Keratinocyte (primary cell): ENCODE measurements around the gene NAA11. TPM values are rescaled to one million over a fixed set of nuclear protein-coding genes. Genes with fewer than 3 reads are reported as not detected.

ENCODE experiments used
- DNase-seq: peaks from one replicate; pipeline ENCODE4 v3.0.0-alpha.2; 2011; ENCODE audit warnings: low read depth, missing footprints, low spot score
- FAIRE-seq: peaks from 2 replicates; lab custom pipeline; 2011; peaks lifted over from hg19 to GRCh38; lab: Jason Lieb, UNC
- H2AFZ ChIP-seq: 2 replicates; pipeline ENCODE4 v1.6.0; 2012; ENCODE audit warnings: low read length, control low read depth, inconsistent platforms; ENCODE audit not compliant: control insufficient read depth
- H3K27ac ChIP-seq: 2 replicates; pipeline ENCODE4 v1.5.1; 2011; ENCODE audit warnings: low read length; ENCODE audit not compliant: control insufficient read depth, insufficient read depth
- H3K27me3 ChIP-seq: 3 replicates; pipeline ENCODE4 v1.6.0; 2011; ENCODE audit warnings: low read length; ENCODE audit not compliant: control insufficient read depth, insufficient read depth; ENCODE audit errors: extremely low read depth
- H3K36me3 ChIP-seq, 2 experiments: 2 replicates in 1 of 2; 3 replicates in 1 of 2; pipeline ENCODE4 v1.5.1; 2011; ENCODE audit warnings: low read length in 2 of 2, mild to moderate bottlenecking in 1 of 2; ENCODE audit not compliant: control insufficient read depth in 2 of 2, insufficient read depth in 2 of 2; ENCODE audit errors: extremely low read depth in 1 of 2
- H3K4me1 ChIP-seq: 3 replicates; pipeline ENCODE4 v1.5.1; 2011; ENCODE audit warnings: low read length; ENCODE audit not compliant: control insufficient read depth, insufficient read depth; ENCODE audit errors: extremely low read depth
- H3K4me2 ChIP-seq: 3 replicates; pipeline ENCODE4 v1.6.0; 2011; ENCODE audit warnings: low read depth, low read length; ENCODE audit not compliant: control insufficient read depth, insufficient read depth; ENCODE audit errors: extremely low read depth
- H3K4me3 ChIP-seq, 3 experiments: fragments of 200-600 bp in 1 of 3; sonication (generic) in 1 of 3; 2 replicates in 2 of 3; 3 replicates in 1 of 3; pipeline ENCODE4 v1.5.1; 2011 to 2016; ENCODE audit warnings: low read length in 3 of 3, mild to moderate bottlenecking in 3 of 3, control low read depth in 2 of 3, inconsistent platforms in 1 of 3, low read depth in 1 of 3, mixed read lengths in 1 of 3, mixed run types in 1 of 3, moderate library complexity in 1 of 3; ENCODE audit not compliant: control insufficient read depth in 2 of 3, insufficient read depth in 2 of 3; ENCODE audit errors: extremely low read depth in 1 of 3
- H3K79me2 ChIP-seq: 2 replicates; pipeline ENCODE4 v1.6.0; 2012; ENCODE audit warnings: low read length; ENCODE audit not compliant: control insufficient read depth, insufficient read depth
- H3K9ac ChIP-seq: 3 replicates; pipeline ENCODE4 v1.6.0; 2011; ENCODE audit warnings: low read length; ENCODE audit not compliant: control insufficient read depth, insufficient read depth; ENCODE audit errors: extremely low read depth
- H3K9me1 ChIP-seq: 3 replicates; pipeline ENCODE4 v1.6.0; 2011; ENCODE audit warnings: low read length; ENCODE audit not compliant: control insufficient read depth, insufficient read depth; ENCODE audit errors: extremely low read depth
- H3K9me3 ChIP-seq: 2 replicates; pipeline ENCODE4 v1.5.1; 2012; ENCODE audit warnings: low read depth, low read length; ENCODE audit not compliant: control insufficient read depth
- H4K20me1 ChIP-seq: 3 replicates; pipeline ENCODE4 v1.6.0; 2011; ENCODE audit warnings: low read length; ENCODE audit not compliant: control insufficient read depth, insufficient read depth; ENCODE audit errors: extremely low read depth
- CTCF ChIP-seq, 3 experiments: IDR thresholded peaks in 1 of 3; conservative IDR thresholded peaks in 1 of 3; optimal IDR thresholded peaks in 1 of 3; 2 replicates in 2 of 3; 3 replicates in 1 of 3; pipeline versions ENCODE3 to v1.5.1; 2011; ENCODE audit warnings: low read length in 3 of 3, mild to moderate bottlenecking in 3 of 3, moderate library complexity in 2 of 3, control low read depth in 1 of 3, inconsistent platforms in 1 of 3; ENCODE audit not compliant: insufficient read depth in 2 of 3; ENCODE audit errors: extremely low read depth in 1 of 3
- EZH2 ChIP-seq: IDR thresholded peaks from one replicate; pipeline ENCODE4 v1.6.1; 2012; ENCODE audit warnings: inconsistent platforms, mild to moderate bottlenecking, low read length, moderate library complexity
- dilution Hi-C: fragments of 300-500 bp; cut with MboI; formaldehyde crosslinking; loops from one replicate; pipeline ENCODE4 v1.7.0; 2020; ENCODE audit warnings: low sequenced_read_pairs; ENCODE audit not compliant: extremely low pct_ligation_motif_present
- polyA plus RNA-seq, 5 experiments: library from polyadenylated mRNA; depleted of rRNA in 3 of 5; stranded (reverse) in 3 of 5; stranded (forward) in 1 of 5; unstranded in 1 of 5; fragments of >200 nt; gene quantifications; 1 replicate in 1 of 5; 2 replicates in 3 of 5; 3 replicates in 1 of 5; pipeline versions ENCODE4 v1.2.1 to v1.2.3, GENCODE V29; 2011 to 2012; ENCODE audit warnings: missing spikeins in 2 of 5, low read depth in 1 of 5, low replicate concordance in 1 of 5

The NAA11 gene
- polyA plus RNA-seq, 1 donor (not counting 4 experiments of a cell fraction or from before 2014, with no cell fraction given) = not detected

GRCh38 chr4:79272126-79272525 is 53.7 kb downstream of the NAA11 start:
- Histone ChIP-seq H3K27ac (no peak overlapping the region), H3K27me3 (no peaks in the 10 kb centered on the region), H3K9me1 (no peaks in the 10 kb centered on the region), H3K4me3 (no peak overlapping the region), H3K4me2 (no peak overlapping the region), H4K20me1 (no peaks in the 10 kb centered on the region), H3K9me3 (no peaks in the 10 kb centered on the region), H3K9ac (no peak overlapping the region), H2AFZ (no peak overlapping the region), H3K36me3 (no peaks in the 10 kb centered on the region), H3K4me1 (no peaks in the 10 kb centered on the region), H3K79me2 (no peaks in the 10 kb centered on the region)
- TF ChIP-seq CTCF (optimal IDR thresholded peaks at IDR 0.05 in 1 of 3, IDR thresholded peaks at IDR 0.05 in 1 of 3, conservative IDR thresholded peaks at IDR 0.05 in 1 of 3; ENCODE audit: extremely low read depth in 1 of 3, insufficient read depth in 2 of 3, low read length in 3 of 3) (no peak), EZH2 (no peak)
- dilution Hi-C loops = no loop called here
- FAIRE-seq = no peak
- DNase-seq = no peak

GRCh38 chr4:79267671-79268070 is 58.2 kb downstream of the NAA11 start:
- H3K9me3 ChIP-seq = no peaks in the 10 kb centered on the region
- H3K4me2 ChIP-seq = no peak overlapping the region
- H3K79me2 ChIP-seq = no peaks in the 10 kb centered on the region
- DNase-seq (no peak), FAIRE-seq (no peak)
- no peak overlapping the region for H3K4me3 ChIP-seq
- no peak overlapping the region for H3K27ac ChIP-seq
- H2AFZ ChIP-seq = no peak overlapping the region
- no peaks in the 10 kb centered on the region for H3K4me1 ChIP-seq
- TF ChIP-seq EZH2 (no peak), CTCF (optimal IDR thresholded peaks at IDR 0.05 in 1 of 3, IDR thresholded peaks at IDR 0.05 in 1 of 3, conservative IDR thresholded peaks at IDR 0.05 in 1 of 3; ENCODE audit: extremely low read depth in 1 of 3, insufficient read depth in 2 of 3, low read length in 3 of 3) (no peak)
- no peaks in the 10 kb centered on the region for H4K20me1 ChIP-seq
- H3K36me3 ChIP-seq = no peaks in the 10 kb centered on the region
- H3K27me3 ChIP-seq = no peaks in the 10 kb centered on the region
- dilution Hi-C loops = no loop called here
- no peak overlapping the region for H3K9ac ChIP-seq
- H3K9me1 ChIP-seq = no peaks in the 10 kb centered on the region

Other genes starting within 250 kb of the NAA11 start
- gene GK2, start 82.2 kb upstream of the NAA11 start, polyA plus RNA-seq = not detected in 3 replicates